ENCODE results near the gene THAP4. TPM values are rescaled to one million over a fixed set of nuclear protein-coding genes. Genes with fewer than 3 reads are reported as not detected.
A peak's percentile ranks its signal among the peaks of the same experiment; 100 is the strongest.

Gene THAP4
- total RNA-seq, 1 donor from 2014 or later, result 40.9 TPM

GRCh38 chr2:241655516-241656189 lies 18.7 kb upstream of the THAP4 start:
- H3K27ac Mint-ChIP-seq (ENCODE audit: unreplicated experiment), result no peak overlapping the region
- H3K9me3 Mint-ChIP-seq (ENCODE audit: low read depth), result no peaks in the 10 kb centered on the region
- no peak for TF ChIP-seq CTCF (IDR thresholded peaks at IDR 0.05)
- peaks cover 34% of the 10 kb centered on the region for H3K36me3 Mint-ChIP-seq (ENCODE audit: low read depth)
- DNase-seq (ENCODE audit: low spot score), result no peak
- H3K27me3 Mint-ChIP-seq (ENCODE audit: low read depth), result no peaks in the 10 kb centered on the region
- no peaks in the 10 kb centered on the region for H3K4me1 Mint-ChIP-seq (ENCODE audit: low read depth)
- no peak overlapping the region for H3K4me3 Mint-ChIP-seq (ENCODE audit: unreplicated experiment)

GRCh38 chr2:241654551-241654950 lies 17.6 kb upstream of the THAP4 start:
- Mint-ChIP-seq H3K4me3 (ENCODE audit: unreplicated experiment) (no peak overlapping the region), H3K4me1 (ENCODE audit: low read depth) (no peaks in the 10 kb centered on the region), H3K9me3 (ENCODE audit: low read depth) (no peaks in the 10 kb centered on the region), H3K27ac (ENCODE audit: unreplicated experiment) (peak overlapping the region; percentile 17), H3K27me3 (ENCODE audit: low read depth) (no peaks in the 10 kb centered on the region), H3K36me3 (ENCODE audit: low read depth) (peaks cover 30% of the 10 kb centered on the region)
- no peak for DNase-seq (ENCODE audit: low spot score)
- TF ChIP-seq CTCF (IDR thresholded peaks at IDR 0.05), result no peak

GRCh38 chr2:241653210-241653750 lies 16.3 kb upstream of the THAP4 start:
- no peak overlapping the region for H3K4me3 Mint-ChIP-seq (ENCODE audit: unreplicated experiment)
- H3K9me3 Mint-ChIP-seq (ENCODE audit: low read depth), result no peaks in the 10 kb centered on the region
- no peaks in the 10 kb centered on the region for H3K27me3 Mint-ChIP-seq (ENCODE audit: low read depth)
- no peaks in the 10 kb centered on the region for H3K4me1 Mint-ChIP-seq (ENCODE audit: low read depth)
- TF ChIP-seq CTCF (IDR thresholded peaks at IDR 0.05), result no peak
- DNase-seq (ENCODE audit: low spot score), result no peak
- H3K27ac Mint-ChIP-seq (ENCODE audit: unreplicated experiment), result no peak overlapping the region
- peaks cover 23% of the 10 kb centered on the region for H3K36me3 Mint-ChIP-seq (ENCODE audit: low read depth)

- Mint-ChIP-seq H3K4me1 (ENCODE audit: low read depth) (no peaks in the 10 kb centered on the region), H3K4me3 (ENCODE audit: unreplicated experiment) (no peak overlapping the region), H3K27me3 (ENCODE audit: low read depth) (no peaks in the 10 kb centered on the region), H3K9me3 (ENCODE audit: low read depth) (no peaks in the 10 kb centered on the region), H3K36me3 (ENCODE audit: low read depth) (peaks cover 21% of the 10 kb centered on the region), H3K27ac (ENCODE audit: unreplicated experiment) (no peak overlapping the region)
- DNase-seq (ENCODE audit: low spot score), result no peak
- no peak for TF ChIP-seq CTCF (IDR thresholded peaks at IDR 0.05)
Observed at GRCh38 chr2:241652722-241653121, 15.8 kb upstream of the THAP4 start.

GRCh38 chr2:241652142-241652541 lies 15.2 kb upstream of the THAP4 start:
- Mint-ChIP-seq H3K4me1 (ENCODE audit: low read depth) (no peaks in the 10 kb centered on the region), H3K27me3 (ENCODE audit: low read depth) (no peaks in the 10 kb centered on the region), H3K36me3 (ENCODE audit: low read depth) (peaks cover 18% of the 10 kb centered on the region), H3K27ac (ENCODE audit: unreplicated experiment) (no peak overlapping the region), H3K9me3 (ENCODE audit: low read depth) (no peaks in the 10 kb centered on the region), H3K4me3 (ENCODE audit: unreplicated experiment) (no peak overlapping the region)
- no peak for TF ChIP-seq CTCF (IDR thresholded peaks at IDR 0.05)
- DNase-seq (ENCODE audit: low spot score), result no peak
